Effector memory CD4-positive, alpha-beta T cell (primary cell): ENCODE measurements around the gene CDK6.
A peak's percentile ranks its signal among the peaks of the same experiment; 100 is the strongest.

ENCODE experiments used
- DNase-seq, 3 donors: peaks; one replicate each; pipeline ENCODE4 v3.0.0-alpha.2; 2020
- H3K27ac ChIP-seq: 2 replicates; pipeline ENCODE4 v1.7.0; 2013; ENCODE audit warnings: mild to moderate bottlenecking, low read length, moderate library complexity; ENCODE audit not compliant: insufficient read depth, poor library complexity, severe bottlenecking
- H3K27me3 ChIP-seq: replicated peaks from 2 replicates; pipeline ENCODE4 v1.7.0; 2013; ENCODE audit warnings: mild to moderate bottlenecking, low read length; ENCODE audit not compliant: insufficient read depth, control insufficient read depth, poor library complexity, severe bottlenecking
- H3K36me3 ChIP-seq: 2 replicates; pipeline ENCODE4 v1.7.0; 2013; ENCODE audit warnings: mild to moderate bottlenecking, low read length, moderate library complexity; ENCODE audit not compliant: control insufficient read depth, insufficient read depth
- H3K4me1 ChIP-seq: 2 replicates; pipeline ENCODE4 v1.7.0; 2013; ENCODE audit warnings: low read length, mild to moderate bottlenecking; ENCODE audit not compliant: control insufficient read depth, insufficient read depth, poor library complexity, severe bottlenecking
- H3K4me3 ChIP-seq: 2 replicates; pipeline ENCODE4 v1.7.0; 2013; ENCODE audit warnings: low read length, low read depth, mild to moderate bottlenecking; ENCODE audit not compliant: insufficient read depth, poor library complexity, severe bottlenecking
- H3K9me3 ChIP-seq: 2 replicates; pipeline ENCODE4 v1.7.0; 2013; ENCODE audit warnings: mild to moderate bottlenecking, low read length, moderate library complexity; ENCODE audit not compliant: control insufficient read depth

Gene CDK6

GRCh38 chr7:92626281-92626809 lies 210.0 kb downstream of the CDK6 start:
- Histone ChIP-seq H3K27ac (no peak overlapping the region), H3K36me3 (no peaks in the 10 kb centered on the region), H3K9me3 (no peaks in the 10 kb centered on the region), H3K4me3 (no peak overlapping the region), H3K4me1 (peaks cover 5% of the 10 kb centered on the region), H3K27me3 (no peaks in the 10 kb centered on the region)
- DNase-seq, result no peak

- peaks cover 10% of the 10 kb centered on the region for H3K4me1 ChIP-seq
- no peak overlapping the region for H3K4me3 ChIP-seq
- no peaks in the 10 kb centered on the region for H3K9me3 ChIP-seq
- H3K36me3 ChIP-seq, result no peaks in the 10 kb centered on the region
- no peaks in the 10 kb centered on the region for H3K27me3 ChIP-seq
- H3K27ac ChIP-seq, result no peak overlapping the region
- no peak for DNase-seq
Measured at GRCh38 chr7:92625617-92626016, 210.8 kb downstream of the CDK6 start.

- H3K27ac ChIP-seq, result no peak overlapping the region
Measured at GRCh38 chr7:92624298-92624996, 211.9 kb downstream of the CDK6 start.

GRCh38 chr7:92623544-92623943 lies 212.8 kb downstream of the CDK6 start:
- Histone ChIP-seq H3K27ac (no peak overlapping the region), H3K27me3 (no peaks in the 10 kb centered on the region), H3K4me1 (peaks cover 10% of the 10 kb centered on the region), H3K4me3 (no peak overlapping the region), H3K9me3 (no peaks in the 10 kb centered on the region), H3K36me3 (no peaks in the 10 kb centered on the region)
- no peak for DNase-seq

More at GRCh38 chr7:92624298-92624996, 211.9 kb downstream of the CDK6 start:
- H3K27me3 ChIP-seq, result no peaks in the 10 kb centered on the region
- H3K4me3 ChIP-seq, result no peak overlapping the region
- no peak for DNase-seq
- no peaks in the 10 kb centered on the region for H3K36me3 ChIP-seq
- peaks cover 10% of the 10 kb centered on the region for H3K4me1 ChIP-seq
- no peaks in the 10 kb centered on the region for H3K9me3 ChIP-seq

- DNase-seq, result no peak
- Histone ChIP-seq H3K27ac (no peak overlapping the region), H3K4me3 (no peak overlapping the region), H3K36me3 (peaks cover 4% of the 10 kb centered on the region), H3K4me1 (peaks cover 10% of the 10 kb centered on the region), H3K9me3 (no peaks in the 10 kb centered on the region), H3K27me3 (no peaks in the 10 kb centered on the region)
Measured at GRCh38 chr7:92622685-92623084, 213.7 kb downstream of the CDK6 start.

- H3K27me3 ChIP-seq, result no peaks in the 10 kb centered on the region
- H3K9me3 ChIP-seq, result no peaks in the 10 kb centered on the region
- no peak for DNase-seq
- peaks cover 10% of the 10 kb centered on the region for H3K4me1 ChIP-seq
- peaks cover 9% of the 10 kb centered on the region for H3K36me3 ChIP-seq
- no peak overlapping the region for H3K4me3 ChIP-seq
- H3K27ac ChIP-seq, result no peak overlapping the region
Measured at GRCh38 chr7:92622030-92622429, 214.3 kb downstream of the CDK6 start.

- Histone ChIP-seq H3K4me3 (no peak overlapping the region), H3K9me3 (no peaks in the 10 kb centered on the region), H3K4me1 (peaks cover 10% of the 10 kb centered on the region), H3K27me3 (no peaks in the 10 kb centered on the region), H3K27ac (no peak overlapping the region), H3K36me3 (peaks cover 14% of the 10 kb centered on the region)
- DNase-seq, result no peak
Measured at GRCh38 chr7:92621561-92622023, 214.8 kb downstream of the CDK6 start.

GRCh38 chr7:92621026-92621540 lies 215.3 kb downstream of the CDK6 start:
- H3K4me1 ChIP-seq, result peaks cover 7% of the 10 kb centered on the region
- H3K36me3 ChIP-seq, result peaks cover 17% of the 10 kb centered on the region
- no peaks in the 10 kb centered on the region for H3K27me3 ChIP-seq
- peak; percentile 44 to 58 (median 48) for DNase-seq
- H3K27ac ChIP-seq, result peak overlapping the region; percentile 39
- no peak overlapping the region for H3K4me3 ChIP-seq
- no peaks in the 10 kb centered on the region for H3K9me3 ChIP-seq

GRCh38 chr7:92615861-92616260 lies 220.5 kb downstream of the CDK6 start:
- no peak overlapping the region for H3K4me3 ChIP-seq
- DNase-seq, result no peak
- H3K4me1 ChIP-seq, result peaks cover under 1% of the 10 kb centered on the region
- H3K27ac ChIP-seq, result no peak overlapping the region
- no peaks in the 10 kb centered on the region for H3K9me3 ChIP-seq
- peaks cover 33% of the 10 kb centered on the region for H3K36me3 ChIP-seq
- no peaks in the 10 kb centered on the region for H3K27me3 ChIP-seq

GRCh38 chr7:92614660-92615174 lies 221.7 kb downstream of the CDK6 start:
- no peaks in the 10 kb centered on the region for H3K4me1 ChIP-seq
- no peaks in the 10 kb centered on the region for H3K9me3 ChIP-seq
- DNase-seq, result no peak
- no peak overlapping the region for H3K27ac ChIP-seq
- H3K4me3 ChIP-seq, result no peak overlapping the region
- H3K27me3 ChIP-seq, result no peaks in the 10 kb centered on the region
- peaks cover 33% of the 10 kb centered on the region for H3K36me3 ChIP-seq
